H1 (cell line): ENCODE results near the gene SLC2A1. TPM values are rescaled to one million over a fixed set of nuclear protein-coding genes. Genes with fewer than 3 reads are reported as not detected.

Source experiments
- EP300 ChIP-seq, 2 experiments: IDR thresholded peaks; 1 replicate in 1 of 2; 2 replicates in 1 of 2; pipeline ENCODE4 v1.6.1; 2011 to 2012; ENCODE audit warnings: low read depth in 2 of 2, low read length in 2 of 2, mild to moderate bottlenecking in 2 of 2, borderline replicate concordance in 1 of 2, inconsistent platforms in 1 of 2, moderate library complexity in 1 of 2
- SUZ12 ChIP-seq: fragments of 200-600 bp; sonication (generic); IDR thresholded peaks from 2 replicates; pipeline ENCODE4 v1.6.1; 2012; ENCODE audit warnings: mild to moderate bottlenecking, inconsistent platforms, low read length, moderate library complexity, mixed read lengths
- TCF12 ChIP-seq: IDR thresholded peaks from 2 replicates; pipeline ENCODE4 v1.6.1; 2011; ENCODE audit warnings: low read depth, mild to moderate bottlenecking, low read length
- polyA plus RNA-seq, 7 experiments: library from polyadenylated mRNA; depleted of rRNA in 3 of 7; stranded (reverse) in 5 of 7; unstranded in 2 of 7; fragments of >200 nt in 5 of 7; fragments of 200-250 nt in 2 of 7; gene quantifications; 1 replicate in 5 of 7; 2 replicates in 1 of 7; 4 replicates in 1 of 7; pipeline versions ENCODE4 v1.2.1 to v1.2.3, GENCODE V29; 2011 to 2013; ENCODE audit warnings: missing spikeins in 2 of 7, mixed read lengths in 2 of 7
- total RNA-seq: library from RNA; stranded (reverse); fragmentation: NEBNext Ultra II Directional; extraction: Animal tissue kit (Norgen Biotek cat#: 25700); gene quantifications from 2 replicates; pipeline ENCODE4 v1.2.1, GENCODE V29; 2021

SLC2A1 gene
- total and polyA plus RNA-seq, 2 of the 8 experiments (the other 6 are each of a cell fraction or from before 2014, with no cell fraction given): 230 to 308 TPM

- no peak for TF ChIP-seq EP300 (IDR thresholded peaks at IDR 0.05; ENCODE audit: borderline replicate concordance in 1 of 2, low read depth in 2 of 2, low read length in 2 of 2)
- no peak for TF ChIP-seq SUZ12
- TF ChIP-seq TCF12: no peak
These were observed 43.4 kb upstream of the SLC2A1 start (continued) for GRCh38 chr1:43002116-43002515.
